GM13977 (cell line): ENCODE data around the gene RGS19.
"Not testable (repeated sequence)": the region's sequence is repeated elsewhere in the genome, so short reads cannot be mapped to it uniquely, and the experiment has no call there.

Source experiments
- DNase-seq: peaks from one replicate; pipeline ENCODE4 v3.0.0; 2012; ENCODE audit warnings: low spot score
- CTCF ChIP-seq: IDR thresholded peaks from 2 replicates; pipeline ENCODE4 v1.5.1; 2012; ENCODE audit warnings: mild to moderate bottlenecking, control low read depth; ENCODE audit not compliant: insufficient read depth; ENCODE audit errors: extremely low read depth, missing control alignments
- in situ Hi-C: fragments of 300-500 bp; cut with MboI; formaldehyde crosslinking; loops from one replicate; pipeline ENCODE4 v1.12.0; 2022; ENCODE audit warnings: low sequenced_read_pairs, low pct_unique_long_range_greater_than_20kb, mixed read lengths, inconsistent platforms; ENCODE audit not compliant: unreplicated experiment

Gene RGS19

GRCh38 chr20:64092258-64093012 is 13.1 kb upstream of the RGS19 start:
- no peak for DNase-seq
- TF ChIP-seq CTCF, result no peak
- in situ Hi-C loops, result no loop called here

GRCh38 chr20:64091770-64092169 is 12.5 kb upstream of the RGS19 start:
- in situ Hi-C loops, result no loop called here
- no peak for DNase-seq
- no peak for TF ChIP-seq CTCF

- in situ Hi-C loops, result no loop called here
- no peak for DNase-seq
- no peak for TF ChIP-seq CTCF
Measured at GRCh38 chr20:64091340-64091739, 12.0 kb upstream of the RGS19 start.

- in situ Hi-C loops, result no loop called here
- no peak for TF ChIP-seq CTCF
- DNase-seq, result no peak
Measured at GRCh38 chr20:64090165-64090564, 10.8 kb upstream of the RGS19 start.

- in situ Hi-C loops, DNase-seq: not testable (repeated sequence)
Measured at GRCh38 chr20:64088586-64088985, 9.3 kb upstream of the RGS19 start.

- DNase-seq, in situ Hi-C loops: not testable (repeated sequence)
Measured at GRCh38 chr20:64087226-64087825, 8.0 kb upstream of the RGS19 start.

GRCh38 chr20:64086801-64087200 is 7.5 kb upstream of the RGS19 start:
- in situ Hi-C loops, result no loop called here
- TF ChIP-seq CTCF, result no peak
- DNase-seq, result no peak
